ENCODE data around the gene SLC44A1.

DNA sequence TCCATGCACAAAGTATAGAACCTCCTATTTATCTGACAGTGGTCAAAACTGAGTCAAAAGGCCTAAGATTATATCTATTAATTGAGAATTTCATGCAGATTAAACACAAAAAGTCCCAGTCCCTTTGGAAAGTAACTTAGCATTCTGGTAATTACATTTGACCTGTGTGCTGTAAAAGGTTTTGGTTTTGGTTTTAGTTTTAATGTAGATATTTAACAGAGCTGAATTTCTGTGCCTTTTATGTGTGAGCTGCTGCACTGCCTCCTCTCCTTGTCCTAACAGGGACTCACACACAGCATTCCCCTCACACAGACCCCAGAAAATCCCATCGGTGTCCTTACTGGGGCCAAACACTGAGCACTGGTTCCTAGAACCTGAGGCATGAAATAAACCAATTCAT is 172.4 kb downstream of the SLC44A1 start:
- TF ChIP-seq TSHZ2 (CRISPR knock-in tag; IDR thresholded peaks at IDR 0.05) (no peak), ZC3H10 (CRISPR knock-in tag; IDR thresholded peaks at IDR 0.05) (no peak), CREB5 (CRISPR knock-in tag; IDR thresholded peaks at IDR 0.05; ENCODE audit: low read depth) (no peak), TCF4 (CRISPR knock-in tag; IDR thresholded peaks at IDR 0.05; ENCODE audit: borderline replicate concordance) (no peak), OSR1 (CRISPR knock-in tag; IDR thresholded peaks at IDR 0.05) (no peak), ZNF565 (CRISPR knock-in tag; conservative IDR thresholded peaks at IDR 0.05; ENCODE audit: low read depth) (no peak), ZFP3 (CRISPR knock-in tag; IDR thresholded peaks at IDR 0.05) (no peak), BACH2 (CRISPR knock-in tag; IDR thresholded peaks at IDR 0.05; ENCODE audit: borderline replicate concordance) (no peak)

Data from SK-N-SH treated with all-trans-retinoic acid at 6 μM for 48 hours (cell line).